ENCODE measurements around the gene SLC25A47. TPM values are rescaled to one million over a fixed set of nuclear protein-coding genes. Genes with fewer than 3 reads are reported as not detected.

Gene SLC25A47
- total RNA-seq, 1 experiment from 2014 or later: not detected

DNA sequence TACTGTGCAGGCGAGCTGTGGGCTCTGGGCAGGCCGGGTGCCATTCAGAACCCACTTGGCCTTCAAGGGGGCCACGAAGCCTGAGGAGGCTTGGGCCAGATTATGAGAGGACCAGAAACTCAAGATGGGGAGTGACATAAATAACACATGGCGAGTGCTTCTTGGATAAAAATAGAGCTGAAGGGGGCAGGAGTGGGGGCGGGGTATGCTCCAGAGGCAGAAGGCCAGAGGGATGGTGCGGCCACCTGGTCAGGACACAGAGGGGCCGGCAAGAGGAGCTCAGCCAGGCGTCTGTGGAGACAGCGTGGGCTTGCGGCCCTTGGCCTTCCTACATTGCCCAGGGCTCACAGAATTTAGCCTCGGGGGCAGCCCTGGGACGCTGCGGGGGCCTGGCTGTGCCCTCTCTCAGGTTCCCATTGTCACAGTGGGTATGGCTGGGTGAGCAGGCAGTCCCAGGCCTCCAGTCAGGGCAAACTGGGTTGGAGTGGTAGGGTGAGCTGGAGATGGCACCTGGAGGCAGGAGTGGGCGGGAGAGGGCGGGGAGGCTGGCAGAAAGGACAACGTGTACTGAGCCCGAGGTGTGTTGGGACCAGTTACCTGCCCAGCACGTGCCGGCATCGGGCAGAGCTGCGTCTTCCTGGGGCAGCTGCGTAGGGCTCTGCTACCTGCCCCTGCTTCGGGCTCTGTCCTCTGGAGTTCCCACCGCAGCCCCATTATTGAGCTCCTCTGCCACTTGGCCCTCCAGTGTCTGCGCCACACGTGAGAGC, 9.5 kb upstream of the SLC25A47 start:
- Mint-ChIP-seq H3K4me1 (peaks cover 24% of the 10 kb centered on the region), H3K4me3 (no peak overlapping the region), H3K9me3 (no peaks in the 10 kb centered on the region), H3K27ac (no peak overlapping the region; the same call in 1 of the 2 replicates), H3K27me3 (ENCODE audit: low read depth) (no peaks in the 10 kb centered on the region), H3K36me3 (no peaks in the 10 kb centered on the region)
- ChIA-PET POLR2A (interaction anchor here (0.6 kb wide), 1 partner anchor 710 kb away, joined by 9 read pairs; no protein-coding TSS in a partner anchor), CTCF (interaction anchor here (1.0 to 1.4 kb wide), 4 partner anchors 9 to 121 kb away, joined by 3 to 5 read pairs (median 3); no protein-coding TSS in a partner anchor)
- ATAC-seq (no peak), DNase-seq (ENCODE audit: low spot score) (no peak)
- TF ChIP-seq SOX15 (CRISPR knock-in tag; IDR thresholded peaks at IDR 0.05) (no peak), MAX (CRISPR knock-in tag; IDR thresholded peaks at IDR 0.05) (no peak), TP53 (CRISPR knock-in tag; IDR thresholded peaks at IDR 0.05) (no peak), FOXP1 (CRISPR knock-in tag; IDR thresholded peaks at IDR 0.05; ENCODE audit: borderline replicate concordance) (no peak), USF1 (CRISPR knock-in tag; IDR thresholded peaks at IDR 0.05) (no peak), JUN (CRISPR knock-in tag; IDR thresholded peaks at IDR 0.05) (no peak)
- TF ChIP-seq, protein P1, sequence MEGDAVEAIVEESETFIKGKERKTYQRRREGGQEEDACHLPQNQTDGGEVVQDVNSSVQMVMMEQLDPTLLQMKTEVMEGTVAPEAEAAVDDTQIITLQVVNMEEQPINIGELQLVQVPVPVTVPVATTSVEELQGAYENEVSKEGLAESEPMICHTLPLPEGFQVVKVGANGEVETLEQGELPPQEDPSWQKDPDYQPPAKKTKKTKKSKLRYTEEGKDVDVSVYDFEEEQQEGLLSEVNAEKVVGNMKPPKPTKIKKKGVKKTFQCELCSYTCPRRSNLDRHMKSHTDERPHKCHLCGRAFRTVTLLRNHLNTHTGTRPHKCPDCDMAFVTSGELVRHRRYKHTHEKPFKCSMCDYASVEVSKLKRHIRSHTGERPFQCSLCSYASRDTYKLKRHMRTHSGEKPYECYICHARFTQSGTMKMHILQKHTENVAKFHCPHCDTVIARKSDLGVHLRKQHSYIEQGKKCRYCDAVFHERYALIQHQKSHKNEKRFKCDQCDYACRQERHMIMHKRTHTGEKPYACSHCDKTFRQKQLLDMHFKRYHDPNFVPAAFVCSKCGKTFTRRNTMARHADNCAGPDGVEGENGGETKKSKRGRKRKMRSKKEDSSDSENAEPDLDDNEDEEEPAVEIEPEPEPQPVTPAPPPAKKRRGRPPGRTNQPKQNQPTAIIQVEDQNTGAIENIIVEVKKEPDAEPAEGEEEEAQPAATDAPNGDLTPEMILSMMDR (IDR thresholded peaks at IDR 0.05): no peak

DNA sequence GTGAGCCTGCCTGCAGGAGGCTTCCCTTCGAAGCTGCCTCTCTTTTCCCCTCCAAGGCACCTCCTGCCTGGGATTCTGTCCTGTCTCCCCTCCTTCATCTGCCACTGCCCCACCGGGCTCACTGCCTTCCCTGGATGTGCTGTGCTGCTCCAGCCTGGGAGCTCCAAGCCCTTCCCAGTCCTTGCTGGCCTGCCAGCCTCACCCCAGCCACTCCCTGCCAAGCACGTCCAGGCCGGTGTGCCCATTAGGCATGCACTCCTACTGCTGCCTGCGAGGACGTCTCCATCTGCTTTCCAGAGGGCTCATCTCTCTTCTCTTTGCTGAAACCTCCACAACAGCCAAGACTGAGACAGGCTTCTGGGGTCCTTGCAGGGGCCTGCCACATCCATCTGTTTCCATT, 8.4 kb upstream of the SLC25A47 start:
- Mint-ChIP-seq H3K27me3 (ENCODE audit: low read depth) (no peaks in the 10 kb centered on the region), H3K4me3 (no peak overlapping the region), H3K9me3 (no peaks in the 10 kb centered on the region), H3K27ac (peak overlapping the region; percentile 44; the same call in 1 of the 2 replicates), H3K36me3 (no peaks in the 10 kb centered on the region), H3K4me1 (peaks cover 18% of the 10 kb centered on the region)
- CTCF ChIA-PET: no interaction called here
- ATAC-seq: no peak
- POLR2A ChIA-PET: no interaction called here
- DNase-seq (ENCODE audit: low spot score): no peak
- TF ChIP-seq ZNF138 (CRISPR knock-in tag; conservative IDR thresholded peaks at IDR 0.05) (no peak), JAZF1 (CRISPR knock-in tag; IDR thresholded peaks at IDR 0.05) (no peak), FOXJ3 (CRISPR knock-in tag; IDR thresholded peaks at IDR 0.05; ENCODE audit: borderline replicate concordance) (no peak), ZNF396 (CRISPR knock-in tag; IDR thresholded peaks at IDR 0.05; ENCODE audit: borderline replicate concordance) (no peak), NFATC4 (CRISPR knock-in tag; IDR thresholded peaks at IDR 0.05) (no peak), MAX (CRISPR knock-in tag; IDR thresholded peaks at IDR 0.05) (no peak), USF1 (CRISPR knock-in tag; IDR thresholded peaks at IDR 0.05) (no peak), ATF1 (CRISPR knock-in tag; IDR thresholded peaks at IDR 0.05) (no peak), GABPB1 (CRISPR knock-in tag; IDR thresholded peaks at IDR 0.05) (no peak), ZNF317 (CRISPR knock-in tag; IDR thresholded peaks at IDR 0.05; ENCODE audit: borderline replicate concordance, low read depth) (no peak), ELF4 (CRISPR knock-in tag; IDR thresholded peaks at IDR 0.05; ENCODE audit: low read depth) (no peak), CBFB (CRISPR knock-in tag; IDR thresholded peaks at IDR 0.05; ENCODE audit: low read depth) (no peak), AR (CRISPR knock-in tag; IDR thresholded peaks at IDR 0.05) (no peak), ZNF232 (CRISPR knock-in tag; IDR thresholded peaks at IDR 0.05) (no peak)
- TF ChIP-seq, protein P2, sequence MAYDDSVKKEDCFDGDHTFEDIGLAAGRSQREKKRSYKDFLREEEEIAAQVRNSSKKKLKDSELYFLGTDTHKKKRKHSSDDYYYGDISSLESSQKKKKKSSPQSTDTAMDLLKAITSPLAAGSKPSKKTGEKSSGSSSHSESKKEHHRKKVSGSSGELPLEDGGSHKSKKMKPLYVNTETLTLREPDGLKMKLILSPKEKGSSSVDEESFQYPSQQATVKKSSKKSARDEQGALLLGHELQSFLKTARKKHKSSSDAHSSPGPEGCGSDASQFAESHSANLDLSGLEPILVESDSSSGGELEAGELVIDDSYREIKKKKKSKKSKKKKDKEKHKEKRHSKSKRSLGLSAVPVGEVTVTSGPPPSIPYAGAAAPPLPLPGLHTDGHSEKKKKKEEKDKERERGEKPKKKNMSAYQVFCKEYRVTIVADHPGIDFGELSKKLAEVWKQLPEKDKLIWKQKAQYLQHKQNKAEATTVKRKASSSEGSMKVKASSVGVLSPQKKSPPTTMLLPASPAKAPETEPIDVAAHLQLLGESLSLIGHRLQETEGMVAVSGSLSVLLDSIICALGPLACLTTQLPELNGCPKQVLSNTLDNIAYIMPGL (CRISPR knock-in tag; IDR thresholded peaks at IDR 0.05): no peak
- TF ChIP-seq, protein P3, sequence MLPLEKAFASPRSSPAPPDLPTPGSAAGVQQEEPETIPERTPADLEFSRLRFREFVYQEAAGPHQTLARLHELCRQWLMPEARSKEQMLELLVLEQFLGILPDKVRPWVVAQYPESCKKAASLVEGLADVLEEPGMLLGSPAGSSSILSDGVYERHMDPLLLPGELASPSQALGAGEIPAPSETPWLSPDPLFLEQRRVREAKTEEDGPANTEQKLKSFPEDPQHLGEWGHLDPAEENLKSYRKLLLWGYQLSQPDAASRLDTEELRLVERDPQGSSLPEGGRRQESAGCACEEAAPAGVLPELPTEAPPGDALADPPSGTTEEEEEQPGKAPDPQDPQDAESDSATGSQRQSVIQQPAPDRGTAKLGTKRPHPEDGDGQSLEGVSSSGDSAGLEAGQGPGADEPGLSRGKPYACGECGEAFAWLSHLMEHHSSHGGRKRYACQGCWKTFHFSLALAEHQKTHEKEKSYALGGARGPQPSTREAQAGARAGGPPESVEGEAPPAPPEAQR (CRISPR knock-in tag; IDR thresholded peaks at IDR 0.05): no peak
- TF ChIP-seq, protein P4, sequence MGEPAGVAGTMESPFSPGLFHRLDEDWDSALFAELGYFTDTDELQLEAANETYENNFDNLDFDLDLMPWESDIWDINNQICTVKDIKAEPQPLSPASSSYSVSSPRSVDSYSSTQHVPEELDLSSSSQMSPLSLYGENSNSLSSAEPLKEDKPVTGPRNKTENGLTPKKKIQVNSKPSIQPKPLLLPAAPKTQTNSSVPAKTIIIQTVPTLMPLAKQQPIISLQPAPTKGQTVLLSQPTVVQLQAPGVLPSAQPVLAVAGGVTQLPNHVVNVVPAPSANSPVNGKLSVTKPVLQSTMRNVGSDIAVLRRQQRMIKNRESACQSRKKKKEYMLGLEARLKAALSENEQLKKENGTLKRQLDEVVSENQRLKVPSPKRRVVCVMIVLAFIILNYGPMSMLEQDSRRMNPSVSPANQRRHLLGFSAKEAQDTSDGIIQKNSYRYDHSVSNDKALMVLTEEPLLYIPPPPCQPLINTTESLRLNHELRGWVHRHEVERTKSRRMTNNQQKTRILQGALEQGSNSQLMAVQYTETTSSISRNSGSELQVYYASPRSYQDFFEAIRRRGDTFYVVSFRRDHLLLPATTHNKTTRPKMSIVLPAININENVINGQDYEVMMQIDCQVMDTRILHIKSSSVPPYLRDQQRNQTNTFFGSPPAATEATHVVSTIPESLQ (CRISPR knock-in tag; IDR thresholded peaks at IDR 0.05): no peak
